Measurements from ENCODE around the gene CUBN.

DNA sequence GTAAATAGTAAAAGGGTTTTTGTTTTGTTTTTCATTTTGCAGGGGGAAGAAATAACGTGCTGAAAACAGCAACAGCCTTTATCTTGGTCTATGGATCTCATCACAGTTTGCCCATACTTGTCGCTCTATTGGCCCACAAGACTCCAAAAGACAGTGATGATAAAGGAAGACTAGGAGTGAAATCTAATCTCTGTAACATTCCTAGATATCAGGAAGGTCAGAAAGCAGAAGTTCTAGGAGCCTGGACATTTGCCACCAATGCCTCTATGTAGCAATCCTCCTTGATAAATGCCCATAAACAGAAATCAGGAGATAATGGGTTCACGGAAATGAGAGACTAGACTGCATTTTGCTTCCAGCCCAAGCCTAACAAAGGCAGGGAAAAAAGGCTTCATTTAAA, 8.9 kb downstream of the CUBN start:
- TF ChIP-seq CTCF (IDR thresholded peaks at IDR 0.05) (no peak), POLR2AphosphoS5 (IDR thresholded peaks at IDR 0.05) (no peak)
